Naive thymus-derived CD4-positive, alpha-beta T cell (primary cell): Measurements from ENCODE around the gene VPS13D. TPM values are rescaled to one million over a fixed set of nuclear protein-coding genes. Genes with fewer than 3 reads are reported as not detected.

Source experiments
- ATAC-seq: fragments of 150-1000 bp; cut with Tn5 transposase; 2 replicates; pipeline ENCODE4 v1.10.0; 2021; ENCODE audit warnings: mild to moderate bottlenecking, moderate library complexity
- CTCF ChIA-PET: fragments of 350-600 bp; sonication (Branson Sonifier 250); formaldehyde crosslinking; loops from one replicate; lab custom pipeline; 2021; ENCODE audit warnings: antibody characterized with exemption; lab: Charles Lee
- POLR2A ChIA-PET: fragments of 350-600 bp; sonication (Branson Sonifier 250); formaldehyde crosslinking; loops from one replicate; lab custom pipeline; 2021; ENCODE audit warnings: antibody characterized with exemption, inconsistent platforms; lab: Charles Lee
- DNase-seq, 9 donors: peaks; one replicate each; pipeline versions ENCODE4 v3.0.0 to v3.0.0-alpha.2; 2020 to 2022; ENCODE audit warnings: mixed read lengths in 1 of 9
- H3K27ac ChIP-seq: one replicate; pipeline ENCODE4 v1.7.0; 2013; ENCODE audit warnings: mild to moderate bottlenecking, low read depth, low read length, moderate library complexity
- H3K27me3 ChIP-seq, 2 donors: one replicate each; pipeline ENCODE4 v1.7.0; 2013; ENCODE audit warnings: low read length in 2 of 2, mild to moderate bottlenecking in 2 of 2, moderate library complexity in 2 of 2; ENCODE audit not compliant: control insufficient read depth in 2 of 2, insufficient read depth in 2 of 2
- H3K36me3 ChIP-seq, 3 experiments: 1 replicate in 2 of 3; 2 replicates in 1 of 3; pipeline ENCODE4 v1.7.0; 2013; ENCODE audit warnings: low read length in 3 of 3, mild to moderate bottlenecking in 3 of 3, moderate library complexity in 1 of 3; ENCODE audit not compliant: insufficient read depth in 3 of 3, control insufficient read depth in 2 of 3
- H3K4me1 ChIP-seq, 2 donors: one replicate each; pipeline ENCODE4 v1.7.0; 2013; ENCODE audit warnings: low read length in 2 of 2, mild to moderate bottlenecking in 2 of 2, moderate library complexity in 1 of 2; ENCODE audit not compliant: control insufficient read depth in 2 of 2, insufficient read depth in 2 of 2
- H3K4me3 ChIP-seq: 2 replicates; pipeline ENCODE4 v1.7.0; 2013; ENCODE audit warnings: mild to moderate bottlenecking, low read length
- H3K9me3 ChIP-seq, 3 experiments: 1 replicate in 2 of 3; 2 replicates in 1 of 3; pipeline ENCODE4 v1.7.0; 2013; ENCODE audit warnings: low read length in 3 of 3; ENCODE audit not compliant: control insufficient read depth in 2 of 3
- H3K27ac Mint-ChIP-seq, 9 donors: one replicate each; pipeline ENCODE4 v1.8.0; 2020 to 2022; ENCODE audit warnings: mixed read lengths in 9 of 9, mild to moderate bottlenecking in 8 of 9, moderate library complexity in 5 of 9, inconsistent platforms in 2 of 9
- H3K27me3 Mint-ChIP-seq, 5 donors: one replicate each; pipeline ENCODE4 v1.8.0; 2021 to 2022; ENCODE audit warnings: mixed read lengths in 5 of 5, mild to moderate bottlenecking in 1 of 5
- H3K36me3 Mint-ChIP-seq, 5 donors: one replicate each; pipeline ENCODE4 v1.8.0; 2020 to 2022; ENCODE audit warnings: mixed read lengths in 5 of 5, mild to moderate bottlenecking in 3 of 5, inconsistent platforms in 1 of 5
- H3K4me1 Mint-ChIP-seq, 7 donors: one replicate each; pipeline ENCODE4 v1.8.0; 2020 to 2022; ENCODE audit warnings: mixed read lengths in 7 of 7, mild to moderate bottlenecking in 3 of 7, inconsistent platforms in 1 of 7
- H3K4me3 Mint-ChIP-seq, 10 donors: one replicate each; pipeline ENCODE4 v1.8.0; 2020 to 2022; ENCODE audit warnings: mild to moderate bottlenecking in 10 of 10, mixed read lengths in 10 of 10, moderate library complexity in 6 of 10, inconsistent platforms in 2 of 10
- H3K9me3 Mint-ChIP-seq, 11 donors: one replicate each; pipeline ENCODE4 v1.8.0; 2020 to 2022; ENCODE audit warnings: mixed read lengths in 11 of 11, mild to moderate bottlenecking in 4 of 11, inconsistent platforms in 1 of 11, moderate library complexity in 1 of 11
- intact Hi-C, 2 donors: fragments of 100-400 bp; cut with micrococcal nuclease; formaldehyde crosslinking; loops; one replicate each; pipeline ENCODE4 v1.15.1; 2023
- polyA plus RNA-seq, 2 donors: library from polyadenylated mRNA; unstranded; fragments of 300-500 nt; fragmentation: Illumina TruSeq; gene quantifications; one replicate each; pipeline ENCODE4 v1.2.3, GENCODE V29; 2021
- total RNA-seq, 6 experiments: library from RNA in 5 of 6; stranded (reverse) in 5 of 6; gene quantifications; 1 replicate in 5 of 6; 2 replicates in 1 of 6; pipeline ENCODE4 v1.2.3 and lab custom pipeline; 2021 to 2026

Gene VPS13D
- total and polyA plus RNA-seq, 7 experiments from 2014 or later = 6.5 to 94.4 (median 73.2) TPM

GRCh38 chr1:12475947-12476346 lies 246.1 kb downstream of the VPS13D start:
- H3K27me3 ChIP-seq = no peaks in the 10 kb centered on the region
- H3K4me1 ChIP-seq = peaks cover 74 to 99% of the 10 kb centered on the region in 2 donors
- H3K27me3 Mint-ChIP-seq = no peaks in the 10 kb centered on the region
- intact Hi-C loops = loop anchor here in 1 of 2 donors (10.0 kb wide), 1 partner anchor 139 kb away; the partner anchor contains the start of gene DHRS3
- ChIA-PET CTCF (interaction anchor here (0.8 to 1.1 kb wide), 2 partner anchors 68 to 91 kb away, joined by 3 to 5 read pairs; no protein-coding TSS in a partner anchor), POLR2A (interaction anchor here (0.8 to 12.1 kb wide), 8 partner anchors 16 to 143 kb away, joined by 3 to 212 read pairs (median 10); partner anchors contain the start of gene DHRS3)
- H3K4me3 ChIP-seq = no peak overlapping the region
- peak overlapping the region; percentile 9 to 99 (median 95) for H3K27ac Mint-ChIP-seq
- peak overlapping the region in 8 of 10 donors; percentile 2 to 86 (median 56) for H3K4me3 Mint-ChIP-seq
- no peak for DNase-seq
- no peaks in the 10 kb centered on the region for H3K9me3 ChIP-seq
- H3K36me3 Mint-ChIP-seq = peaks cover 0 to 56% (median 0%) of the 10 kb centered on the region in 5 donors
- ATAC-seq = no peak
- H3K4me1 Mint-ChIP-seq = peaks cover 69 to 100% (median 99%) of the 10 kb centered on the region in 7 donors
- peak overlapping the region; percentile 27 for H3K27ac ChIP-seq
- H3K36me3 ChIP-seq = no peaks in the 10 kb centered on the region
- no peaks in the 10 kb centered on the region for H3K9me3 Mint-ChIP-seq

DNA sequence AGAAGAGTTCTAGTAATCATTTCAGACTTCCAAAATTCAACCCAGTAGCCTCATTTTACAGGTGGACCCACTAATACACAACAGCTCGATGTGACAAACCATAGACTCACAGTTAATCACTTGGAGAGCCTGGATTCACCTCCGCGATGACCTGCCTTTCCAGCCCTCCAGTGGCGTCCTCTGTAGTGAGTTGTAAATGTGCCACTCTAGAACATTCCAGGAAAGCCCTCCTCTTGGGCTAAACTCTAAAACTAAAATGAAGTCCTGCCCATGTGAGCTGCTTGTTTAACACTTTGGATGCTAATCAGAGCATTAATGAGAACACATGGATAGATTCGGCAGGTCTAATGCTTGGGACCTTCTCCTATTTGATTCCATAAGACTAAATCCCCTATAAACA lies 247.5 kb downstream of the VPS13D start:
- H3K4me3 ChIP-seq = no peak overlapping the region
- no peaks in the 10 kb centered on the region for H3K27me3 ChIP-seq
- peaks cover 0 to 49% (median 0%) of the 10 kb centered on the region in 5 donors for H3K36me3 Mint-ChIP-seq
- H3K27me3 Mint-ChIP-seq = no peaks in the 10 kb centered on the region
- H3K27ac Mint-ChIP-seq = peak overlapping the region; percentile 31 to 99 (median 96)
- POLR2A ChIA-PET = interaction anchor here (0.5 to 12.1 kb wide), 9 partner anchors 9 to 141 kb away, joined by 3 to 212 read pairs (median 4); no protein-coding TSS in a partner anchor
- H3K9me3 Mint-ChIP-seq = no peaks in the 10 kb centered on the region
- H3K27ac ChIP-seq = peak overlapping the region; percentile 66
- H3K9me3 ChIP-seq = no peaks in the 10 kb centered on the region
- CTCF ChIA-PET = interaction anchor here (1.3 to 1.9 kb wide), 2 partner anchors 69 to 142 kb away, joined by 6 to 9 read pairs; no protein-coding TSS in a partner anchor
- no peak for DNase-seq
- H3K4me1 Mint-ChIP-seq = peaks cover 66 to 100% (median 99%) of the 10 kb centered on the region in 7 donors
- intact Hi-C loops = loop anchor here in 1 of 2 donors (10.0 kb wide), 1 partner anchor 137 kb away; the partner anchor contains the start of gene DHRS3
- H3K4me1 ChIP-seq = peaks cover 72 to 97% of the 10 kb centered on the region in 2 donors
- no peaks in the 10 kb centered on the region for H3K36me3 ChIP-seq
- peak overlapping the region in 5 of 10 donors; percentile 29 to 86 (median 76) for H3K4me3 Mint-ChIP-seq
- ATAC-seq = no peak

- DNase-seq = peak in 1 of 9 donors; percentile 27
Measured at GRCh38 chr1:12477936-12478611, 248.2 kb downstream of the VPS13D start.

DNA sequence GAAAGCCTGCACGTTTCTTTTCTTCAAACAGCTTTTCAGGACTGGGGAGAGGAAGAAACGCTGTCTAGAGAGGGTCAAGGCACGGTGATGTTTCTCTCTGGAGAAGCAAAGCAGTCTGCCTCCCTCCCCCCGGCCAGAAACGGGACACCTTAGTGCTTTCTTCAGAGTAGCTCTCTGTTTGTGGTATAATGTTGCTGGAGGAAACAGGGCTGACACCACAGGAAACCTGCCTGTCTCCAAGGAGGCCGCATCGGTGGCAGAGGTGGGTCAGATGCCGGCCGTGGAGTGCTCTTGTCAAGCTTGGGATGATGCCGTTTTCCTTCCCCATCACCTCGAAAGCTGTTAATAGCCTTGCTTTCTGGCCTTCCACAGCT lies 248.8 kb downstream of the VPS13D start:
- intact Hi-C loops = loop anchor here (1.0 to 10.0 kb wide), 6 partner anchors 29 to 141 kb away; partner anchors contain the start of gene DHRS3 (in 1 of the 2)
- H3K27ac ChIP-seq = peak overlapping the region; percentile 66
- Mint-ChIP-seq H3K36me3 (peaks cover 0 to 40% (median 0%) of the 10 kb centered on the region in 5 donors), H3K27ac (peak overlapping the region; percentile 89 to 99 (median 96)), H3K9me3 (no peaks in the 10 kb centered on the region), H3K4me1 (peaks cover 53 to 94% (median 89%) of the 10 kb centered on the region in 7 donors), H3K27me3 (no peaks in the 10 kb centered on the region), H3K4me3 (peak overlapping the region; percentile 71 to 86 (median 78))
- peaks cover 59 to 85% of the 10 kb centered on the region in 2 donors for H3K4me1 ChIP-seq
- POLR2A ChIA-PET = interaction anchor here (0.6 to 12.1 kb wide), 14 partner anchors 9 to 139 kb away, joined by 3 to 212 read pairs (median 5); partner anchors contain the start of gene DHRS3
- no peaks in the 10 kb centered on the region for H3K36me3 ChIP-seq
- peak in 7 of 9 donors; percentile 20 to 55 (median 49) for DNase-seq
- peak; percentile 72 for ATAC-seq
- CTCF ChIA-PET = interaction anchor here (0.7 to 1.9 kb wide), 3 partner anchors 32 to 123 kb away, joined by 3 to 9 read pairs (median 4); no protein-coding TSS in a partner anchor
- no peaks in the 10 kb centered on the region for H3K27me3 ChIP-seq
- H3K9me3 ChIP-seq = no peaks in the 10 kb centered on the region
- peak overlapping the region; percentile 42 for H3K4me3 ChIP-seq

More at GRCh38 chr1:12477936-12478611, 248.2 kb downstream of the VPS13D start:
- Mint-ChIP-seq H3K4me1 (peaks cover 58 to 97% (median 94%) of the 10 kb centered on the region in 7 donors), H3K27ac (peak overlapping the region; percentile 89 to 99 (median 96)), H3K4me3 (peak overlapping the region; percentile 71 to 86 (median 78)), H3K36me3 (peaks cover 0 to 45% (median 0%) of the 10 kb centered on the region in 5 donors), H3K9me3 (no peaks in the 10 kb centered on the region), H3K27me3 (no peaks in the 10 kb centered on the region)
- POLR2A ChIA-PET = interaction anchor here (0.5 to 12.1 kb wide), 14 partner anchors 8 to 140 kb away, joined by 3 to 212 read pairs (median 5); partner anchors contain the start of gene DHRS3
- intact Hi-C loops = loop anchor here (1.0 to 10.0 kb wide), 6 partner anchors 29 to 141 kb away; partner anchors contain the start of gene DHRS3 (in 1 of the 2)
- H3K27me3 ChIP-seq = no peaks in the 10 kb centered on the region
- peak overlapping the region; percentile 42 for H3K4me3 ChIP-seq
- H3K4me1 ChIP-seq = peaks cover 64 to 89% of the 10 kb centered on the region in 2 donors
- no peaks in the 10 kb centered on the region for H3K9me3 ChIP-seq
- H3K27ac ChIP-seq = peak overlapping the region; percentile 66
- CTCF ChIA-PET = interaction anchor here (0.7 to 1.9 kb wide), 3 partner anchors 32 to 123 kb away, joined by 3 to 9 read pairs (median 4); no protein-coding TSS in a partner anchor
- ATAC-seq = peak; percentile 19
- no peaks in the 10 kb centered on the region for H3K36me3 ChIP-seq

DNA sequence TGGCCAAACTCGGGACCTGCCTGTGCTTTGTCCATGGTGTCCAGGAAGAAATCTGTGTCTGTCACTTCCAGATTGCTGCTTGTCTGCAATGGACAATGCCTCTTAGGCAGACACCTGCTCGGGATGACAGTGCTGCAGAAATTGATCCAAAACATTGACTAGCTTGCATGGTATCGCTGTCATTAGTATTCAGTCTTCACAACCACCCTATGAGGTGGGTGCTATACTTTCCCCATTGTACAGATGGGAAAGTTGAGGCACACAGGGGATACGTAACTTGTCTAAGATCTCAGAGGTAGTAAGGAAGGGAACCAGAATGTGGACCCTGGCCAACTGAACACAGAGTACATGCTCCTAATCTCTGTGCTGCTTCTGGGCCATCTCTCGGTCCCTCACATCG lies 249.5 kb downstream of the VPS13D start:
- peaks cover 51 to 91% (median 84%) of the 10 kb centered on the region in 7 donors for H3K4me1 Mint-ChIP-seq
- peaks cover 0 to 39% (median 4%) of the 10 kb centered on the region in 5 donors for H3K36me3 Mint-ChIP-seq
- Histone ChIP-seq H3K27ac (no peak overlapping the region), H3K36me3 (no peaks in the 10 kb centered on the region), H3K27me3 (no peaks in the 10 kb centered on the region), H3K4me1 (peaks cover 54 to 78% of the 10 kb centered on the region in 2 donors), H3K4me3 (no peak overlapping the region), H3K9me3 (no peaks in the 10 kb centered on the region)
- intact Hi-C loops = loop anchor here (2.0 to 10.0 kb wide), 3 partner anchors 73 to 135 kb away; partner anchors contain the start of gene DHRS3 (in 1 of the 2)
- peak overlapping the region; percentile 89 to 99 (median 96) for H3K27ac Mint-ChIP-seq
- POLR2A ChIA-PET = interaction anchor here (1.0 to 12.1 kb wide), 7 partner anchors 10 to 72 kb away, joined by 4 to 212 read pairs (median 6); no protein-coding TSS in a partner anchor
- H3K4me3 Mint-ChIP-seq = peak overlapping the region in 8 of 10 donors; percentile 51 to 86 (median 76)
- no peaks in the 10 kb centered on the region for H3K9me3 Mint-ChIP-seq
- CTCF ChIA-PET = interaction anchor here (1.4 kb wide), 1 partner anchor 31 kb away, joined by 3 read pairs; no protein-coding TSS in a partner anchor
- ATAC-seq (no peak), DNase-seq (no peak)
- no peaks in the 10 kb centered on the region for H3K27me3 Mint-ChIP-seq
